ENCODE data around the gene PARD3B. TPM values are rescaled to one million over a fixed set of nuclear protein-coding genes. Genes with fewer than 3 reads are reported as not detected.

Gene PARD3B
- total and polyA plus RNA-seq, 7 donors, result 0.42 to 6.0 (median 4.8) TPM

DNA sequence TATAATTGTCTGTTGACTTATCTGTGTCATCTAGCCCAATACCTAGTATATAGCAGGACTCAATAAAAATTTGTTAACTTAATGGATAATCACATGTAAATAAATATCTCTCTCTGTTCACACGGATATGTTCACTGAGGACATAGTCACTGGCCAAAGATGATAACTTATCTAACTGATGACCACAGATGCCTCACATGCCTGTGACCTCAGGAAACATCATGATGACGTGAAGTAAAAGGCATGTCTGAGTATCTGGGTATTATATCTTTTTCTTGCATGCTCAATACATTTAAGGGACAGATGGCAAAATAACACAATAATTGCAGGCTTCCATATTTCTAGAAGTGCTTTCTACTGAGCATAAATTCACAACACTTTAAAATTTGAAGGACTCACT lies 41.4 kb upstream of the PARD3B start:
- ATAC-seq (no peak), DNase-seq (no peak)
- intact Hi-C loops (cut with DNase I), result no loop called here
- no peak overlapping the region for H3K27ac ChIP-seq
- no peaks in the 10 kb centered on the region for H3K27me3 ChIP-seq (ENCODE audit: insufficient read depth in 3 of 3, low read length in 2 of 3)
- 70 to 74% (median 73%) methylated on average over 2 of the region's 2 CpGs for WGBS, 3 donors
- H3K9me3 ChIP-seq, result no peaks in the 10 kb centered on the region
- H3K4me3 ChIP-seq, result no peak overlapping the region
- TF ChIP-seq, protein P1, sequence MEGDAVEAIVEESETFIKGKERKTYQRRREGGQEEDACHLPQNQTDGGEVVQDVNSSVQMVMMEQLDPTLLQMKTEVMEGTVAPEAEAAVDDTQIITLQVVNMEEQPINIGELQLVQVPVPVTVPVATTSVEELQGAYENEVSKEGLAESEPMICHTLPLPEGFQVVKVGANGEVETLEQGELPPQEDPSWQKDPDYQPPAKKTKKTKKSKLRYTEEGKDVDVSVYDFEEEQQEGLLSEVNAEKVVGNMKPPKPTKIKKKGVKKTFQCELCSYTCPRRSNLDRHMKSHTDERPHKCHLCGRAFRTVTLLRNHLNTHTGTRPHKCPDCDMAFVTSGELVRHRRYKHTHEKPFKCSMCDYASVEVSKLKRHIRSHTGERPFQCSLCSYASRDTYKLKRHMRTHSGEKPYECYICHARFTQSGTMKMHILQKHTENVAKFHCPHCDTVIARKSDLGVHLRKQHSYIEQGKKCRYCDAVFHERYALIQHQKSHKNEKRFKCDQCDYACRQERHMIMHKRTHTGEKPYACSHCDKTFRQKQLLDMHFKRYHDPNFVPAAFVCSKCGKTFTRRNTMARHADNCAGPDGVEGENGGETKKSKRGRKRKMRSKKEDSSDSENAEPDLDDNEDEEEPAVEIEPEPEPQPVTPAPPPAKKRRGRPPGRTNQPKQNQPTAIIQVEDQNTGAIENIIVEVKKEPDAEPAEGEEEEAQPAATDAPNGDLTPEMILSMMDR (IDR thresholded peaks at IDR 0.05), result no peak
- no peaks in the 10 kb centered on the region for H3K4me1 ChIP-seq
- no peaks in the 10 kb centered on the region for H3K36me3 ChIP-seq (ENCODE audit: insufficient read depth in 1 of 2, low read depth in 1 of 2)

DNA sequence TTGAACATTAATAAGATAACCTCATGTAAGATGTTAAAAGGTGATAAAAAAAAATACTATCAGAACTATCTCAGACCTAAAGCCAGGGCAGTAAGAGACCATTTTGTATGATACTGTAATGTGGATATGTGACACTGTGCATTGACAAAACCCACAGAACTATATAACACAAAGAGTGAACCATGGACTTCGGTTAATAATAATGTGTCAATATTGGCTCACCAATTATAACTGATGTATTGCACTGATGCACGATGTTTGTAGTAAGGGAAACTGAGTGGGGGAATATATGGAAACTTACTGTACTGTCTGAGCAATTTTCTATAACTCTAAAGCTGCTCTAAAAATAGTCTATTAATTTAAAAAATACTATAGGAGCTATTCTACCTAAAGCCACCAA lies 40.7 kb upstream of the PARD3B start:
- DNase-seq (no peak), ATAC-seq (no peak)
- WGBS, 3 donors, result 97 to 98% (median 97%) methylated on average over 2 of the region's 2 CpGs
- Histone ChIP-seq H3K36me3 (ENCODE audit: insufficient read depth in 1 of 2, low read depth in 1 of 2) (no peaks in the 10 kb centered on the region), H3K4me3 (no peak overlapping the region), H3K27ac (no peak overlapping the region), H3K9me3 (no peaks in the 10 kb centered on the region), H3K27me3 (ENCODE audit: insufficient read depth in 3 of 3, low read length in 2 of 3) (no peaks in the 10 kb centered on the region), H3K4me1 (no peaks in the 10 kb centered on the region)
- TF ChIP-seq, protein P1 (IDR thresholded peaks at IDR 0.05), result no peak
- intact Hi-C loops (cut with DNase I), result no loop called here

DNA sequence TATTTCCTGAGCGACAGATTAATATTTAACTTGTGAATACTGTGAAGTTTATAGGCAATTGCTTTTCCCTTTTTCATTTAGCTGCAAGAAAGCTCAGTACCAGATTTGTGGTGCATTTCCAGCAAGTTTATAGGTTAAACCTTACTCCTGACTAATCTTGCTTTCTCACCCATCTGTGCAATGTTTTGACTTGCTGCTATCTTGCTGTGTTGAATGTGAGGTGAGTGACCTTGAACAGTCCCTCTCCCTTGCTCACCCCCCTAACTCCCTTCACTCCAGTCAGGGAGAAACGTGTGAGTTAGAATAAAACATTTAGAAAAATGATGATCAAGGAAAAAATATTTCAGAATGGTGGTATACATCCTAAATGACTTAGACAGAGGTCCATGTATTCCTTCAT lies 39.8 kb upstream of the PARD3B start:
- H3K4me3 ChIP-seq, result no peak overlapping the region
- H3K27ac ChIP-seq, result no peak overlapping the region
- intact Hi-C loops (cut with DNase I), result no loop called here
- no peak for DNase-seq
- no peaks in the 10 kb centered on the region for H3K9me3 ChIP-seq
- no peaks in the 10 kb centered on the region for H3K27me3 ChIP-seq (ENCODE audit: insufficient read depth in 3 of 3, low read length in 2 of 3)
- TF ChIP-seq, protein P1 (IDR thresholded peaks at IDR 0.05), result no peak
- ATAC-seq, result no peak
- no peaks in the 10 kb centered on the region for H3K36me3 ChIP-seq (ENCODE audit: insufficient read depth in 1 of 2, low read depth in 1 of 2)
- 78 to 88% (median 81%) methylated on average over 2 of the region's 2 CpGs for WGBS, 3 donors
- H3K4me1 ChIP-seq, result no peaks in the 10 kb centered on the region

DNA sequence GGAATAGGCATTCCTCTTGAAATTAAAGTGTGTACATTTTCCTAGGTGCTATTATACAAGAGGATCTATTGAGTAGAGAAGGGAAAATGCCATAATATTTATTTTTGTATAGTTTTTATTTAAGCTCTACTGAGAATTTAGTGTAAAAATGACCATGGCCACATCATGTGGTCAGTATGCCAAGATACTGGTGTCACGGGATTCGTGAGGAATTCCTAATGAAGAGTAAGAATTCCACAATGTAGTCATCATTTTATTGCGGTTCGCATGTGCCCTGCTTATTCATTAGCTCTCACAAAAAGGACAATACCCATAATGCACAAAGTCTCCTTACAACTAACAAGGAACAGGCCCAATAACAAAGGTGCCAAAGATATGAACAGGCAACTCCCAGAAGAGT lies 39.3 kb upstream of the PARD3B start:
- H3K9me3 ChIP-seq, result no peaks in the 10 kb centered on the region
- no peak overlapping the region for H3K4me3 ChIP-seq
- no peak overlapping the region for H3K27ac ChIP-seq
- 22 to 34% (median 33%) methylated on average over 4 of the region's 4 CpGs for WGBS, 3 donors
- H3K36me3 ChIP-seq (ENCODE audit: insufficient read depth in 1 of 2, low read depth in 1 of 2), result no peaks in the 10 kb centered on the region
- ATAC-seq (no peak), DNase-seq (no peak)
- TF ChIP-seq, protein P1 (IDR thresholded peaks at IDR 0.05), result no peak
- intact Hi-C loops (cut with DNase I), result no loop called here
- H3K27me3 ChIP-seq (ENCODE audit: insufficient read depth in 3 of 3, low read length in 2 of 3), result no peaks in the 10 kb centered on the region
- no peaks in the 10 kb centered on the region for H3K4me1 ChIP-seq

DNA sequence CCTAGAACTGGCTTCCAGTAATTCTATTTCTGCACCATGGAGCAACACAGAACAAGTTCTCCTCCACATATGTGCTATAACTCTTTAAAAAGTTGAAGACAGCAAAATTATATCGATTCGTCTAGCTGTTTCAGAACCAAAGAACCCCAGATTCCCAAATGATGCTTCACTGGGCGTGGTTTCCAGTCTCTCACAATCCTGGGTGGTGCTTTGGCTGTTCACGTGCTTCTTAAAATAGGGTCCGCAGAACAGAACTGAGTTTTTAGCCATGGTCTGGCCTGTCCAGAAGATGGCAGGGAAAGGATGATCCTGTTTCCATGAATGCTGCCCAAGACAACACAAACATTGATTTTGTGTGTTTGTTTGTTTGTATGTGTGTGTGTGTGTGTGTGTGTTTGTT lies 37.6 kb upstream of the PARD3B start:
- no peak overlapping the region for H3K27ac ChIP-seq
- no peak overlapping the region for H3K4me3 ChIP-seq
- H3K36me3 ChIP-seq (ENCODE audit: insufficient read depth in 1 of 2, low read depth in 1 of 2), result no peaks in the 10 kb centered on the region
- TF ChIP-seq, protein P1 (IDR thresholded peaks at IDR 0.05), result no peak
- no peaks in the 10 kb centered on the region for H3K4me1 ChIP-seq
- WGBS, 3 donors, result 85 to 89% (median 87%) methylated on average over 5 of the region's 5 CpGs
- ATAC-seq, result no peak
- no peak for DNase-seq
- intact Hi-C loops (cut with DNase I), result no loop called here
- H3K27me3 ChIP-seq (ENCODE audit: insufficient read depth in 3 of 3, low read length in 2 of 3), result no peaks in the 10 kb centered on the region
- no peaks in the 10 kb centered on the region for H3K9me3 ChIP-seq
